GM19043 (cell line): ENCODE measurements around the gene DMAC2.
"Not testable (repeated sequence)": the region's sequence is repeated elsewhere in the genome, so short reads cannot be mapped to it uniquely, and the experiment has no call there.

ENCODE experiments used
- ATAC-seq: cut with Tn5 transposase; IDR thresholded peaks from one replicate; pipeline ENCODE4 v1.9.1; 2021; ENCODE audit warnings: low read depth; ENCODE audit not compliant: unreplicated experiment

DMAC2 gene

DNA sequence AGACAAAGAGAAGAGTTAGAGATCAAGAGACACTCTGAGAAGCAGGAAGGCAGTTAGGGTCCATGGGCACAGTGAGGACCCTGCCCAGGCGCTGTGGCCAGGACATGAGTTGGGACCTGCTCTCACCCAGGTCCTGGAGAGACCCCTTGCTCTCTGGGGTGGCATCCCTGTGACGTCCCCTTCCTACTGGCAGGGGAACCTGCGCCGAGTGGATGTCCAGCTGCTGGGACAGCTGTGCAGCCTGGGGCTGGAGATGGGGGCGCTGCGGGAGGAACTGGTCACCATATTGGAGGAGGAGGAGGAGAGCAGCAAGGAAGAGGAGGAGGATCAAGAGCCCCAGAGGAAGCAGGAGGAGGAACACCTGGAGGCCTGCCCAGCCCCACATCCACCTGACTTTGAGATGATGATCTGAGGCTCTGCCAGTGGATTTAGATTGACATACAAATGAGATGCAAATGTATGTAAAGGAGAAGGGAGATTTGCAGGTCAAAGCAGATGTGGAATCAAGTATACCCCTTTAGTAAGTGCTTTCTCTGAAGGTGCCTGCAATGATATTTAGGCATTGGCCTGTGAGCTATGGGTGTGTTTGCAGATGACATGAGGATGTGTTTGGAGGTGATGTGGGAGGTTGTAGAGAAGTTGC is 4.2 kb upstream of the DMAC2 start:
- no peak for ATAC-seq

DNA sequence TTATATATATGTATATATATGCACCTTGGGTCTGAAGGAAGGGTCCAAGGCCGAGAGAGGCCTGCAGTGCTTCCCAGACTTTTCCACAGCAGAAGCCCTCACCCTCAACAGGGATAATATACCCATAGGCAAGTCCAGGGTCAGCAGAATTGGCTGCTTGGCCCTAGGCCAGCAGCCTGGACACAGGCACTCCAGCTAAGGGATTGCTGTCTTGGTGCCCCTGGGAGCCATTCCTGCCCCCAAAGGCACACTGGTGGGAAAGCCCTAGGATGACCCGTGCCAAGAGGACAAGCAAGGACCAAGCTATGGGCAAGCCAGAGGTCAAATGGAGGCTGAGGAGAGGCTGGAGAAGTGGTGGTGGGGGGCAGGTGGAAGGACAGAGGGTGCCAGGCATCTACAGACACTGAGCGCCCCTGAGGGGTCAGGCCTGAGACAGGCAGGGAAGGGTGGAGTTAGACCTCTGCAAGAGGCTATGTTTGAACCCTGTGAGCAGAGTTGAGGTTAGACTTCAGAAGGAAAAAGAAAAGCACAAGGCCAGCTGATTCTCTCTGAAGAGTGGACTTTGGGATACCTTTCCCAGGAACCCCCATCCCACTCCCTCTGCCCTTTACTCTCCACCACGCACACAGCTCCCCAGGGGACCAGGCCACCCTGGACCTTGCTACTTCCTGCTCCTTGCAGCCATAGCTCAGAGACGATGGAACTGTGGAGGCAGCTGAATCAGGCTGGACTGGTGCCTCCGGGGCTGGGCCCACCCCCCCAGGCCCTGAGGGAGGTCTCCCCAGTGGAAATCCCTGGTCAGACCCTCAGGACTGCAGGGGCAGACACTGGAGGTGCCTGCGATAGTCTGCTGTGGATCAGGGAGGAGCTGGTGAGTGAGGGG is 3.0 kb upstream of the DMAC2 start, which contains the start of gene ERICH4:
ERICH4 (plus strand) TSS at position 684 of the 883 bp plus-strand sequence; CDS start at position 698, 14 bp downstream.
- no peak for ATAC-seq

GRCh38 chr19:41441321-41441945 is 1.7 kb upstream of the DMAC2 start:
- no peak for ATAC-seq

GRCh38 chr19:41437944-41438574 is 1.7 kb downstream of the DMAC2 start:
- no peak for ATAC-seq

DNA sequence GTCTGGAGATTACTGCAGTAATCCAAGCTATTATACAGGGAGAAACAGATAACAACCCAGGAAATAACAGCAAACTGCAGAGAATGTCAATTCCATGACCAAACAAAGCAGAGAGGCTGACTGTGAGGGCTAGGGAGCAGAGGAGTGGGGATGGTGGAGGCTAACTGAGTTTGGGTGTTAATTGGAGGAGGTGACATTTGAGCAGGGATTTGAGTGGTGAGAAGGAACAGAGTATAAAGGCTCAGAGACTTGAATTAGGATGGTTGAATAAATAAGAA is 3.1 kb downstream of the DMAC2 start:
- no peak for ATAC-seq

GRCh38 chr19:41435936-41436673 is 3.6 kb downstream of the DMAC2 start:
- no peak for ATAC-seq

GRCh38 chr19:41435376-41435775 is 4.3 kb downstream of the DMAC2 start:
- ATAC-seq: not testable (repeated sequence)

DNA sequence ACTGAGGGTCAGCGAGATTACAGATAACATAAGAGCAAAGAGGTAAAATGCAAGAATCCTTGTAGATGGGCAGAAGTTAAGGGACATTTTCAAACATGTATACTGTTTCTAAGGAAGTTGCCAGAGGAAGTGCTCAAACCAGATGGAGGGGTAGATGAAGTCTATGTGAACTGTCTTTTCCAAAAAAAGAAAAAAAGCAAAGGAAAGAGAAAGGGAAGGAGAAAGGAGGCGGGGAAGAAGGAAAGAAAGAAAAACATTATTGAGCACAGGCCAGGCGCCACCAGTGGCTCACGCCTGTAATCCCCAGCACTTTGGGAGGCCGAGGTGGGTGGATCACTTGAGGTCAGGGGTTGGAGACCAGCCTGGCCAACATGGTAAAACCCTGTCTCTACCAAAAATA is 5.3 kb downstream of the DMAC2 start:
- ATAC-seq: no peak

- no peak for ATAC-seq
Observed at GRCh38 chr19:41433171-41433570, 6.5 kb downstream of the DMAC2 start.

GRCh38 chr19:41431426-41432386 is 8.0 kb downstream of the DMAC2 start:
- ATAC-seq: no peak

GRCh38 chr19:41430922-41431321 is 8.8 kb downstream of the DMAC2 start:
- ATAC-seq: no peak

- no peak for ATAC-seq
Observed at GRCh38 chr19:41428481-41428859, 11.2 kb downstream of the DMAC2 start.

DNA sequence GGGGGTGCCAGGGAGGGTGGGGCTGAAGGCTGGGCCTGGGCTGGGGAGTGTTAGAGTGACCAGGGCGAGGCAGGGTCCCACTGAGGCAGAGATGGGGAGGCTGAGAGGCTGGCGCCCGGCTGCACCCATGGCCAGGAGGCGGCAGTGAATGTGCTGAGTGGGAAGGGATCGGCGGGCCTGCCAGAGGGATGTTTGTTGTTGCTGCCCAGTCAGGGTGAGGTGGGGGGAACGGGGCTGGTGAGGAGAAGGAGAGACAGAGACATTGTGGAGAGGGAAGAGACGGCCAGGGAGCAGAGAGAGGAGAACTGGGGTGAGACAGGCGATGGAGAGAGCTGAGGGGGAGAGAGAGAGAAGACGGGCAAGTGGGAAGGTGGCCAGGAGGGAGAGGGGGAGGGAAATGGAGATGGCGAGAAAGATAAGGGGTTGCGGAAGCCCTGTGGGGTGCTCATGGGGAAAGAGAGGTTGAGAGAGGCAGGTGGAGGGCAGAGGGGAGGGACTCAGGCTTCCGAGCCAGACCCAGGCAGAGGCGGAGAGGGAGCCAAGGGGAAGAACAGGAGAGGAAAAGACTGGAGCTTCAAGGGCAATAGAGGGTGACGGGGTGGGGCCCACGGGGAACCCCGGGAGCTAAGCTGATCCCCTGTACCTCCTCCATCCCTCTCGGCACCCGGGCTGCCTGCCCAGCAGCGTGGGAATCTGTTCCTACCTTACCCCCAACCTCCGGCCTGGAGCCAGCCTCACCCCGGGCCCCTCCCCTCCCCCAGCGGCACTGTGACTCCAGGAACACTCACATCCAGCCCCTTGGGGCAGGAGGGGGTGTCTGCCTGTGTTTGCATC is 11.8 kb downstream of the DMAC2 start:
- no peak for ATAC-seq

DNA sequence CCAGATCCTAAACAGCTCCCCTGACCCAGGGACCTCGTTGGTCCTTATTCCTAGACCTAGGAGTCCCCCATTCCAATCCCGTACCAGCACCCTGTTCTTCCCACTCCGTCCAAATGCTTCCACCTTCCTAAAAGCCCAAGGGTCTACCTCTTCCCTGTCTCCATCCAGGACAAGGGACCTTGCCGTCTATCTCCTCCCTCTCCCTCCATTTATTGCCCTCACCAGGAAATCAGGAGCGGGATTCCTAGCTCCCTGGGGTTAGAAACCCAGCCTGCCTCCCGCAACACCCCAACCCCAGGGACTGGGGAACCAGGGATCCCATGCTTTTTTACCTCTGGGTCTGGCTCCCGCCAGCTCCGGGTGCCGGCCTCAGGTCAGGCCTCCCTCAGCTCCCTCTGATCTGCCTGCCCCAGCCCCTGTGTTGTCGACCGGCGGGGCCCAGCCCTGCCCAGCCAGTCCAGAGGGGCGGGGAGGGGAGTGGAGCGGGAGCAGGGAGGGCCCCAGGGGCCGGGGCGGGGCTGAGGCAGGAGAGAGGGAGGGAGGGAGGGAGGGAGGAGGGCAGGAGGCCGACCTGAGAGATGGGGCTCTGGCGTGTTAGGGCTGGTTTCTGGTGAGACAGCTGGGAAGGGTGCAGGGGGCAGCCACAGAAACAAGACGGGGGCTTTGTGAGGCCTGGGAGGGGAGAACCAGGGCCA is 12.6 kb downstream of the DMAC2 start, which contains the start of gene B3GNT8:
B3GNT8 (minus strand) TSS at position 423 of the 695 bp plus-strand sequence. CDS start 596 bp downstream, outside the sequence.
- no peak for ATAC-seq

DNA sequence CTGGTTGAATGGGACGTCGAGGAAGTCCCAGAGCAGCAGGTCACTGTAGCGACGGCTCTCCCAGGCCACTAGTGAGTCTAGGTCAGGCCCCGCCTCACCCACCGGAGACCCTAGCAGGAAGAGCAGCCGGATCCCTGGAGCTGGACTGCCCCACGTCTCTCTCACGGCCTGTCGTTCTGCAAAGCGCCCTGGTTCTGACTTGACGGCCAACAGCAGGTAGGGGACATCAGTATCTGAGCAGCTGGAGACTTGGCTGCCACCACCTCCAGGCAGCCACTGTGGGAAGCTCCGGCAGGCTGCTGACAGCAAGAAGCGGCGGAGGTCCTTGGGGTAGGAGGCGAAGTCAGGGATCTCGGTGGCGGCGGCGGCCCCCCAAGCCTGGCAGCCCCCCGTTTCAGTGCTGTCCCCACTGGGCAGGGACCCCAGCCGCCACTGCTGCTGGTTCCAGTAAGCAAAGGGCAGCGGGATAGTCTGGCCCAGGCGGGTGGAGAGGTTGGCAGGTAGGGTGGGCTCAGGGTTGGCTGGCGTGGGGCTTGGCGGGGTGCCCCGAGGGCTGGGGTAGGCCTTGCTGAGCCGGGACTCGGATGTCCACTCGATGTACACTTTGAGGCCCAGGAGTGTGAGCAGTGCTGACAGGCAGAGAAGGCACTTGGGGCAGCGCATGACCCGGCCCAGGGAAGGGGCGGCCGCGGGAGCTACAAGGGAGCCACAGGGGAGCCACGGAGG is 13.4 kb downstream of the DMAC2 start:
- ATAC-seq: no peak

DNA sequence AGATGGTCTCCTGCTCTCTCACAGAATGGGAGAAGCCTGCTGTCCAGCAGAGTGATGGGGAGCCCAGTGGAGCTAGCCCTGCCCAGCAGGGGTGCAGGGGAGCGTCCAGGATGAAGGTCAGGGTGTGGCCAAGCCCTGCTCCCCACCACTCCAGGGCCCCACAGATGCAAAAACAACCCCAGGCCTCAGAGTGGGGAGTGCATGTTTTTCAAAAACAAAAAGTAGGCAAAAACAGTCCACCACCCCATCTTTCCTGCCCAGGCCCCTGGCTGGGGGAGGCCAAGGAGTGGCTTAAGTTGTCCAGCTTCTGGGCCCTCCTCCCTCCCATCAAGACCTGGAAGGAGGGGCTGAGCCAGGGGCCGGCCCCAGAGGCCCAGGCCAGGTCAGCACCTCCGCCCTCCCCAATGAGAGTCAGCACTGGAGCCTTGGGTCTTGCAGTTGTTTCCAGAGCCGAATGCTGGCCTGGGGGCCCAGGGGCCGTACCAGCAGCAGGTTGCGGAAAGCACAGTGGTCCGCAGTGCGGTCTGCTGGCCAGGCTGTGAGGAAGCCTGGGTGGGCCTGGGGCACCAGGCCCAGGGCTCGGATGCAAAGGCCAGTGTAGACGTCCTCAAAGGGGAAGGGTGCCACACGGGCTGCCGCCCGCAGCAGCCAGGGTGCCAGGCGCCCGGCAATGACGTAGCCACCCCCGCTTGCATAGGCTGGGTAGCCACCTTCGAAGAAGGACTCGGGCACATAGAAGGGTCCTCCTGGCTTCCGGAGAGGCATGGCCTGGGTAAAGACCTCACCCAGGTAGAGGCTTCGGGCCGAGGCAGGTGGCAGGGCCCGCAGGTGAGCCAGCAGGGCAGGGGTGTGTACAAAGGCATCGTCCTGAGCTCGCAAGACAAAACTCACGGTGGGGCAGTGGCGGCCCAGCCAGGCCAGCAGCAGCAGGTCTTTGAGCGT is 14.3 kb downstream of the DMAC2 start:
- no peak for ATAC-seq
